GM19025 (cell line): Measurements from ENCODE around the gene TARS3.

ENCODE experiments used
- ATAC-seq: cut with Tn5 transposase; IDR thresholded peaks from one replicate; pipeline ENCODE4 v1.9.1; 2021; ENCODE audit warnings: mild to moderate bottlenecking, low read depth, moderate library complexity; ENCODE audit not compliant: unreplicated experiment

The TARS3 gene

GRCh38 chr15:101611007-101611406, 113.3 kb downstream of the TARS3 start:
- ATAC-seq: no peak

DNA sequence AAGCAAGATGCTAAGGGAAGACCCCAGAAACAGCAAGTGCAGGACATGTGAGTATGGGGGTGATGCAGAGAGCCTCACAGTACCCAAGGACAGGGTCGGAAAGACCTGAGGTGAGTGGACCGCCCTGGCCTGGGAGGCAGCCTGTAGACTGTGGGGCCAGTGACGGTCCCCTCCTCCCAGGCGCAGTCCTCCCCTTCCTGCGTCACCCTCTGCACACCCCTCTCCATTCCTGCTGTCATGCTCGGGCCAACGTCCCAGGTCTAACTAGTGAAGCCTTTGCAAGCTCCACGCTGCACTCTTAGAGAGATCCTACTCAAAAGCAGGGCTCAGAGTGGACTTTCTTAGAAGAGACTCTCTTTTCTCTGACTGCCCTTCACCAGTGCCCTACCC, 113.7 kb downstream of the TARS3 start:
- no peak for ATAC-seq

- ATAC-seq: no peak
These were observed 114.3 kb downstream of the TARS3 start for GRCh38 chr15:101609742-101610610.

DNA sequence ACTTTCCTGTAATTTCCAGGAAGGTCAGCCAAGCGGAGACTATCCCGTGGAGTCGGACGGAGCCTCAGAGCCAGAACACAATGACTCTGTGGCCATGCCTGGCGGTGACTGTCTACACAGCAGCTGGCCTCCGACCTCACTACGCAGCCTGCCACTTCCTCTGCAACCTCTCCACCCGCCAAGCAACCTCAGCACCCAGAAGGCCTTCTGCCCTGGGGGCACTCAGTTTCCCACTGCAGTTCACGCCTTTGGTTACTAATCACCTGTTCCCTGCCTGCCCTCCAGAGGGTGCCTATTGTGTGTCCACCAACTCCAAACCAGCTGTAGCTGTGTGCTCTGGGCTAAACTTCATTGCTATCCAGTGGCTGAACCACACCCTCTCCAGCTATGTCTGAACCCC, 116.1 kb downstream of the TARS3 start:
- no peak for ATAC-seq

DNA sequence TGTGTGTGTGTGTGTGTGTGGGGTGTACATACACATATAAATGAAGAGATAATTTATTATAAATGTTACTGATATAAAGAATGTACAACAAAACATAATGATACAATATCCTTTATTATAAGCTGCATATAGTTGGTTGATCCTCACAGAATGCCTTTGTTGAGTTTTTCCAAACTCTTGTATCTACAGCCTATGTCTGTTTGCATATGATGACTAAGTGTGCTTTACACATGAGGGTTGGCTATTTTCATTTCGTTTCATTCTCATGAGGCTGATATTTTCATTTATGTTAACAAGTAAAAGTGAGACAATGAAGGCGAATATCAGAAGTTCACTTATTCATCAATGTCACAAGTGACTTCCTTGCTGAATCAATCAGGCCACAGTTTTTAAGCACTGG, 117.2 kb downstream of the TARS3 start:
- ATAC-seq: no peak

- no peak for ATAC-seq
These were observed 120.0 kb downstream of the TARS3 start for GRCh38 chr15:101604124-101604874.
